Upper lobe of right lung (tissue), 1 donor: ENCODE measurements around the gene STK32B. TPM values are rescaled to one million over a fixed set of nuclear protein-coding genes. Genes with fewer than 3 reads are reported as not detected.

Experiments used
- ATAC-seq: fragments of 200-7000 bp; cut with Tn5 transposase; one replicate; pipeline ENCODE4 v1.9.1; 2020; ENCODE audit warnings: mild to moderate bottlenecking, moderate library complexity
- DNase-seq: peaks from one replicate; pipeline ENCODE4 v3.0.0-alpha.2; 2020
- H3K27ac ChIP-seq: fragments of 200-600 bp; one replicate; pipeline ENCODE4 v1.8.0; 2022
- H3K27me3 ChIP-seq: fragments of 200-600 bp; one replicate; pipeline ENCODE4 v1.8.0; 2022; ENCODE audit warnings: mild to moderate bottlenecking
- H3K36me3 ChIP-seq: fragments of 200-600 bp; one replicate; pipeline ENCODE4 v1.8.0; 2022
- H3K4me1 ChIP-seq: fragments of 200-600 bp; one replicate; pipeline ENCODE4 v1.8.0; 2022
- H3K4me3 ChIP-seq: fragments of 200-600 bp; one replicate; pipeline ENCODE4 v1.8.0; 2022; ENCODE audit warnings: mild to moderate bottlenecking
- H3K9me3 ChIP-seq: fragments of 200-600 bp; one replicate; pipeline ENCODE4 v1.8.0; 2022
- CTCF ChIP-seq: fragments of 200-600 bp; IDR thresholded peaks from one replicate; pipeline ENCODE4 v1.8.0; 2022; ENCODE audit warnings: antibody characterized with exemption
- intact Hi-C: fragments of 100-400 bp; cut with DNase I; formaldehyde crosslinking; loops from one replicate; pipeline ENCODE4 v1.11.0; 2022
- total RNA-seq: library from RNA; stranded (reverse); fragmentation: NEBNext Ultra II Directional; extraction: Animal tissue kit (Norgen Biotek cat#: 25700); gene quantifications from one replicate; pipeline ENCODE4 v1.2.1, GENCODE V29; 2021
- donor health status: DM: no; HTN: yes; CAD: no; lungs with severe emphysema.

Gene STK32B
- total RNA-seq, 1 donor from 2014 or later = 2.8 TPM

- DNase-seq (no peak), ATAC-seq (no peak)
- no peak overlapping the region for H3K4me3 ChIP-seq
- no peaks in the 10 kb centered on the region for H3K27me3 ChIP-seq
- H3K27ac ChIP-seq = no peak overlapping the region
- H3K9me3 ChIP-seq = peaks cover 6% of the 10 kb centered on the region
- H3K36me3 ChIP-seq = no peaks in the 10 kb centered on the region
- H3K4me1 ChIP-seq = no peaks in the 10 kb centered on the region
- TF ChIP-seq CTCF = no peak
- intact Hi-C loops = no loop called here
These were observed 370.9 kb downstream of the STK32B start for GRCh38 chr4:5422195-5422594.

- Histone ChIP-seq H3K27ac (no peak overlapping the region), H3K4me3 (no peak overlapping the region), H3K4me1 (no peaks in the 10 kb centered on the region), H3K36me3 (no peaks in the 10 kb centered on the region), H3K27me3 (no peaks in the 10 kb centered on the region), H3K9me3 (no peaks in the 10 kb centered on the region)
- TF ChIP-seq CTCF = no peak
- DNase-seq = no peak
- ATAC-seq = no peak
- intact Hi-C loops = no loop called here
These were observed 372.4 kb downstream of the STK32B start for GRCh38 chr4:5423670-5424069.

GRCh38 chr4:5424211-5424610, 372.9 kb downstream of the STK32B start:
- no peak overlapping the region for H3K27ac ChIP-seq
- ATAC-seq (no peak), DNase-seq (no peak)
- no peak for TF ChIP-seq CTCF
- H3K9me3 ChIP-seq = no peaks in the 10 kb centered on the region
- no peaks in the 10 kb centered on the region for H3K4me1 ChIP-seq
- no peaks in the 10 kb centered on the region for H3K27me3 ChIP-seq
- H3K4me3 ChIP-seq = no peak overlapping the region
- intact Hi-C loops = no loop called here
- no peaks in the 10 kb centered on the region for H3K36me3 ChIP-seq

GRCh38 chr4:5424901-5425300, 373.6 kb downstream of the STK32B start:
- H3K27ac ChIP-seq = no peak overlapping the region
- H3K36me3 ChIP-seq = no peaks in the 10 kb centered on the region
- ATAC-seq = peak; percentile 23
- H3K4me1 ChIP-seq = no peaks in the 10 kb centered on the region
- TF ChIP-seq CTCF = no peak
- intact Hi-C loops = no loop called here
- no peaks in the 10 kb centered on the region for H3K9me3 ChIP-seq
- no peak overlapping the region for H3K4me3 ChIP-seq
- no peaks in the 10 kb centered on the region for H3K27me3 ChIP-seq
- DNase-seq = no peak

- no peaks in the 10 kb centered on the region for H3K4me1 ChIP-seq
- H3K36me3 ChIP-seq = no peaks in the 10 kb centered on the region
- no peak overlapping the region for H3K4me3 ChIP-seq
- no peaks in the 10 kb centered on the region for H3K9me3 ChIP-seq
- intact Hi-C loops = no loop called here
- no peak overlapping the region for H3K27ac ChIP-seq
- H3K27me3 ChIP-seq = no peaks in the 10 kb centered on the region
- ATAC-seq = no peak
- no peak for DNase-seq
- no peak for TF ChIP-seq CTCF
These were observed 378.5 kb downstream of the STK32B start for GRCh38 chr4:5429747-5430146.

- DNase-seq = no peak
- Histone ChIP-seq H3K36me3 (no peaks in the 10 kb centered on the region), H3K4me3 (no peak overlapping the region), H3K27me3 (no peaks in the 10 kb centered on the region), H3K4me1 (no peaks in the 10 kb centered on the region), H3K9me3 (no peaks in the 10 kb centered on the region), H3K27ac (no peak overlapping the region)
- ATAC-seq = no peak
- TF ChIP-seq CTCF = no peak
- intact Hi-C loops = no loop called here
These were observed 381.9 kb downstream of the STK32B start for GRCh38 chr4:5433196-5433595.
